Measurements from ENCODE around the gene TKTL2. TPM values are rescaled to one million over a fixed set of nuclear protein-coding genes. Genes with fewer than 3 reads are reported as not detected.

TKTL2 gene
- total RNA-seq: not detected in 2 replicates

- DNase-seq (ENCODE audit: extremely low read depth, low read depth, low spot score): no peak
Measured at GRCh38 chr4:163473576-163473975, at the start of gene TKTL2. Gene TKTL2 (minus strand): TSS chr4:163473754. CDS start chr4:163473734, 20 bp downstream.

- DNase-seq (ENCODE audit: extremely low read depth, low read depth, low spot score): no peak
Measured at GRCh38 chr4:163515198-163515597, 41.6 kb upstream of the TKTL2 start.

- no peak for DNase-seq (ENCODE audit: extremely low read depth, low read depth, low spot score)
Measured at GRCh38 chr4:163505374-163505773, 31.8 kb upstream of the TKTL2 start.

- DNase-seq (ENCODE audit: extremely low read depth, low read depth, low spot score): no peak
Measured at GRCh38 chr4:163500586-163500985, 27.0 kb upstream of the TKTL2 start.

GRCh38 chr4:163495900-163496299, 22.3 kb upstream of the TKTL2 start:
- DNase-seq (ENCODE audit: extremely low read depth, low read depth, low spot score): no peak

- peak; percentile 84 for DNase-seq (ENCODE audit: extremely low read depth, low read depth, low spot score)
Measured at GRCh38 chr4:163494360-163495241, 21.0 kb upstream of the TKTL2 start, which contains the start of gene TMA16. Gene TMA16 (plus strand): TSS chr4:163494690. CDS start chr4:163494802, 112 bp downstream.

GRCh38 chr4:163493643-163494359, 20.2 kb upstream of the TKTL2 start:
- no peak for DNase-seq (ENCODE audit: extremely low read depth, low read depth, low spot score)

- no peak for DNase-seq (ENCODE audit: extremely low read depth, low read depth, low spot score)
Measured at GRCh38 chr4:163492951-163493504, 19.5 kb upstream of the TKTL2 start.

GRCh38 chr4:163489929-163490328, 16.4 kb upstream of the TKTL2 start:
- no peak for DNase-seq (ENCODE audit: extremely low read depth, low read depth, low spot score)

GRCh38 chr4:163486321-163486720, 12.8 kb upstream of the TKTL2 start:
- DNase-seq (ENCODE audit: extremely low read depth, low read depth, low spot score): no peak

- no peak for DNase-seq (ENCODE audit: extremely low read depth, low read depth, low spot score)
Measured at GRCh38 chr4:163485589-163485988, 12.0 kb upstream of the TKTL2 start.

- peak; percentile 29 for DNase-seq (ENCODE audit: extremely low read depth, low read depth, low spot score)
Measured at GRCh38 chr4:163484906-163485305, 11.4 kb upstream of the TKTL2 start.

GRCh38 chr4:163482190-163482589, 8.6 kb upstream of the TKTL2 start:
- no peak for DNase-seq (ENCODE audit: extremely low read depth, low read depth, low spot score)

- DNase-seq (ENCODE audit: extremely low read depth, low read depth, low spot score): no peak
Measured at GRCh38 chr4:163476761-163477438, 3.3 kb upstream of the TKTL2 start.

- DNase-seq (ENCODE audit: extremely low read depth, low read depth, low spot score): no peak
Measured at GRCh38 chr4:163474027-163474426, 473 bp upstream of the TKTL2 start.

- no peak for DNase-seq (ENCODE audit: extremely low read depth, low read depth, low spot score)
Measured at GRCh38 chr4:163473130-163473529, 424 bp downstream of the TKTL2 start.

- DNase-seq (ENCODE audit: extremely low read depth, low read depth, low spot score): no peak
Measured at GRCh38 chr4:163470391-163470790, 3.2 kb downstream of the TKTL2 start.

- DNase-seq (ENCODE audit: extremely low read depth, low read depth, low spot score): no peak
Measured at GRCh38 chr4:163467082-163467770, 6.3 kb downstream of the TKTL2 start.

- DNase-seq (ENCODE audit: extremely low read depth, low read depth, low spot score): no peak
Measured at GRCh38 chr4:163462556-163462955, 11.0 kb downstream of the TKTL2 start.

GRCh38 chr4:163448540-163449203, 24.9 kb downstream of the TKTL2 start:
- no peak for DNase-seq (ENCODE audit: extremely low read depth, low read depth, low spot score)
